Measurements from ENCODE around the gene ATL3.

GRCh38 chr11:63719987-63720386 lies 48.8 kb upstream of the ATL3 start:
- TF ChIP-seq CTCF (IDR thresholded peaks at IDR 0.05) (no peak), POLR2AphosphoS5 (IDR thresholded peaks at IDR 0.05; ENCODE audit: insufficient read depth in 1 of 2, low read depth in 1 of 2) (no peak)
